Skin epidermis (tissue), 12 donors: ENCODE measurements around the gene FGF12.

ENCODE experiments used
- H3K27ac ChIP-seq, 21 experiments: fragments of 200-600 bp; sonication (generic) in 11 of 21; one replicate each; pipeline ENCODE4 v1.5.0; 2020; ENCODE audit warnings: mild to moderate bottlenecking in 3 of 21, inconsistent platforms in 2 of 21, moderate library complexity in 2 of 21
- H3K4me3 ChIP-seq, 7 experiments: fragments of 200-600 bp; sonication (generic) in 2 of 7; one replicate each; pipeline ENCODE4 v1.5.0; 2020; ENCODE audit warnings: inconsistent platforms in 2 of 7, mild to moderate bottlenecking in 2 of 7, moderate library complexity in 1 of 7

The FGF12 gene

GRCh38 chr3:192239956-192240355, 487.4 kb downstream of the FGF12 start:
- no peak overlapping the region for H3K4me3 ChIP-seq

DNA sequence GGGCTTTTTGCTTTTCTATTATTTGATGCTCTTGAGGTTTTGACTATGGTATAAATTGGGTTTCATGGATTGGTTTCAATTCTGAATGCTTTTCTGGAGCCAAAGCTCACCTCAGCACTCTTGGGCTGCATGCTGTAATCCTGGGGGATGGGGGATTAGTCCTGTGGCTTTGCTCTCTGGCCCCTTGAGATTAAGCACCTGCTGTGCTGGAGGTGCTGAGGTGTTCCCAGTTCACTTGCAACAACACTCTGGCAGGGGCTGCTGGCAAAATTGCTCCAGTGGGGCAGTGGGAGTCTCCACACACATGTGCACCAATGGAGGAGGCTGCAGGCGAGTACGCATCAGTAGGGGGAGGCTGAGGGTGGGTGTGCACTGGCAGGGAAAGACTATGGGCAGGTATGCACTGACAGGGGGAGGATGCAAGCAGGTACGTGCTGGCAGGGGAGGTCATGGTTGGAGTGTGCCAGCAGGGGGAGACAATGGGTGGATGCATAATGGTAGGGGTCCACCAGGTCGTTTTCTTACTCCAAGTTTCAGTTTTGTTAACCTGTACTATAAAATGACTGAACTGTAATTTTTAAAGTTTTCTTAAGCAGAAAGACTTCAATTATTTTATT, 489.2 kb downstream of the FGF12 start:
- H3K4me3 ChIP-seq: no peak overlapping the region
- no peak overlapping the region for H3K27ac ChIP-seq

More at GRCh38 chr3:192239956-192240355, 487.4 kb downstream of the FGF12 start:
- no peak overlapping the region for H3K27ac ChIP-seq

GRCh38 chr3:192229866-192230265, 497.5 kb downstream of the FGF12 start:
- no peak overlapping the region for H3K27ac ChIP-seq
- H3K4me3 ChIP-seq: no peak overlapping the region

- Histone ChIP-seq H3K27ac (no peak overlapping the region), H3K4me3 (no peak overlapping the region)
Observed at GRCh38 chr3:192224634-192225155, 502.6 kb downstream of the FGF12 start.

GRCh38 chr3:192223815-192224214, 503.5 kb downstream of the FGF12 start:
- no peak overlapping the region for H3K27ac ChIP-seq

DNA sequence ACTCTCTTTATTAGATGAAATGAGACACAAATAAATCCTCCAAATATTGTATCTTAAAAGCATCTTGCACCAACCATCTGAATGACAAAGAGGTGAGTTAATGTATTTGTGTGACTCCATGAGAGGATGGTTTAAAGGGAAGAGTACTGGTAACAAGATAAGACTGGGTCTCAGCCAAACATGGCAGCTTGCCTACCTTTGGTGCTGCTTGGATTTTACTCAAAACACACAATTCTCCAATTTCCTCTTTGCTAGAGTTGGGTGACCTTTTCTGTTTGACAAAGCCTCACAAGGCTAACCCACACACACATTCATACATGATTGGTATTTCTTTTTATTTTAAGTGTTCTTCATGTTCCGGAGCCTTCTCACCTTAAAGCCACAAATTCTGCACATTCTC, 506.4 kb downstream of the FGF12 start:
- Histone ChIP-seq H3K27ac (no peak overlapping the region), H3K4me3 (no peak overlapping the region)

More at GRCh38 chr3:192223815-192224214, 503.5 kb downstream of the FGF12 start:
- no peak overlapping the region for H3K4me3 ChIP-seq

DNA sequence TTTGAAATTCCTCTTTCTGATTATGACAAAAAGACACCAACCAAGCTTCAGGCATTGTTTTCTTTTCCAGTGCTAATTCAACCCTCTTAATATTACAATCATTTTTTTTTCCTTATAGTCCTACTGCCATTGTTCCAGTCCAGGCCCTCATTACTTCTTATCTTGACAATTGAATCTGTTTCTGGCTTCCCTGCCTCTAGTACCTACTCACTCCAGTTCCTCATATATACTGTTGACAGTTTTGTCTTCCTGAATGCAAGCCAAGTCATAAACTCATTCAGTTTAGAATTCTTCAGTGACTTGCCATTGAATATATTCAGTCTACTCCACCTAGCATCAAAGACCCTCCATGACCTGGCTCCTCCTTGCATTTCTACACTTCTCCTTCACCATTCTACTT, 507.4 kb downstream of the FGF12 start:
- no peak overlapping the region for H3K4me3 ChIP-seq
- no peak overlapping the region for H3K27ac ChIP-seq

- Histone ChIP-seq H3K4me3 (no peak overlapping the region), H3K27ac (no peak overlapping the region)
Observed at GRCh38 chr3:192216067-192216466, 511.3 kb downstream of the FGF12 start.

DNA sequence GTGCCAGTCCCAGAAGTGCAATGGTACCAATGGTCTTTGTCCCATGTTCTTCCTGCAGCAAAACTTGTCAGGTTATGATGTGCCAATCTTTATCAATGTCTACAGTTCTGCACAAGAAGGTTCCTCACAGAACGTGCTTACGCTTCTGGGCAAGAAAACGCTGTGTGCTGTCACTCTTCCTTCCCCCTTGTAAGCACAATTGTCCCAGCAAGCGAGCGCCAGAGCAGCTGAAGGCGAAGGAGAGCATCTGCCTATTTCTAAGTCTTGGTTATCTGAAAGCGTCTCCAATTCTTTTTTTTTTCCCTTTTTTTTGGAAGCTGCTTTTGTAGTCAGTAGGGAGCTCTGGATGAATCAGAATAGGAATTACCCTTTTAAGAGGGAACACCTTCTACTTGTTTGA, 514.4 kb downstream of the FGF12 start:
- Histone ChIP-seq H3K27ac (no peak overlapping the region), H3K4me3 (no peak overlapping the region)

DNA sequence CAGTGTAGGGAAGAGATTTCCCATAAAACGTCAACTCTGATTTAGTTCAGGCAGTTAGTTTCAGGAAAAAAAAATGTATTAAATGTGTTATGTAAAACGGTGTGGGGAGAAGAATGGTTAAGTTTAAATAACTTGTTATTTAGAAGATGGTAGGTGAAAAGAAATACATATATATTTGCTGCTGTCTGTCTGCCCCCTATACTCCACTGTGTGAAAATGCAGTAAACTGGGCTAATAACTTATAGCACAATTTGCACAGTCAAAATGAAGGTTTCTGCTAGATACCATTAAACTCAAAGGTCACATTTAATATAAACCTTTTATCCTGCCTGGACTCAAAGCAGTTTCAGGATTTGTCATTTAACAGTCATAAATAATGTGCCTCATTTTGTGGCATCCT, 515.0 kb downstream of the FGF12 start:
- Histone ChIP-seq H3K27ac (no peak overlapping the region), H3K4me3 (no peak overlapping the region)

GRCh38 chr3:192207651-192208050, 519.7 kb downstream of the FGF12 start:
- no peak overlapping the region for H3K27ac ChIP-seq
- no peak overlapping the region for H3K4me3 ChIP-seq

GRCh38 chr3:192207239-192207638, 520.1 kb downstream of the FGF12 start:
- Histone ChIP-seq H3K4me3 (no peak overlapping the region), H3K27ac (no peak overlapping the region)

DNA sequence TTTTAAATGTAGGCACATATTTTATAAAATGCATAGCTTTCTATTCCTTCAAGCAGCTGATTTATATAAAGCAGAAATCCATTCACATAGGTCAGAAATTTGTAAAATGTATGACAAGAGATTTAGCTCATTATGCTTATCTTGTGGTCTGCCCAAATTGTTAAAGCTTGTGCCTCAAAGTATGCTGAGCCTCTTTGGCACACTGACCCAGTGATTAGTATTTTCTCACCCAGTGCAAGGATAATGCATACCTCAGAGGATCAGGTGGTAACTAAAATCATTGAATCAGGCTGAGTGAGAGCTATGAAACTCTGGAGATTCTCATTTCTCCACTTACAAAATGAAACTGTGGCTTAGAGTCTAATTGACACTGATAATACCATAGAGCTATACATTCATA, 533.3 kb downstream of the FGF12 start:
- no peak overlapping the region for H3K4me3 ChIP-seq

DNA sequence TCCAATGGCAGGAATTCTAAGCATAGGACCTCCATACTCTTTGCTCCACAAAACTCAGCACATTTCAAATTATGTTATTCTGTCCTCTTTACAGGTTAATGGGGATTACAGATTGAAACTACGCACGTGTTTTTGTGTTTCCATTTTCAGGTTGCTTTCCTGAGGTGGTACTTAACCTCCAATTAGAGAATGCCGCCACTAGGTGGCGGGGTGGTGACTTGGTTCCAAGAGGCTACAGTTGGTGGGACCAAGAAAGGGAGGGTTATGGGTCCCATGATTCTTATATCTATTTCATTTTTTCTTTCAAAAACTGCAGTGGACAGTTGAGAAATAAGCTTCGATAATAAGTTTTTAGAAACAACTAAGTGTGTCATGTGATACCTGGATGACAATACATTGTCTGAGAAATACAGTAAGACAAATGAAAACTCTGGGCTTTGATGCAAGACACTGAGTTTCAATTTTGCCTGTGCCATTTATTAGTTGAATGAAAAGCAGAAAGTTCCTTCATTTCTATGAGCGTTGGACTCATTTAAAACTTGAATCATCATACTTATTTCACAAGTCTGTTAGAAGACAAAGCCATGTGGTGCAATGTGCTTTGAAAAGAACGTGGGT, 539.0 kb downstream of the FGF12 start:
- no peak overlapping the region for H3K27ac ChIP-seq
- no peak overlapping the region for H3K4me3 ChIP-seq

More for the DNA sequence above, 533.3 kb downstream of the FGF12 start:
- no peak overlapping the region for H3K27ac ChIP-seq

- Histone ChIP-seq H3K4me3 (no peak overlapping the region), H3K27ac (no peak overlapping the region)
Observed at GRCh38 chr3:192187485-192188051, 539.8 kb downstream of the FGF12 start.

DNA sequence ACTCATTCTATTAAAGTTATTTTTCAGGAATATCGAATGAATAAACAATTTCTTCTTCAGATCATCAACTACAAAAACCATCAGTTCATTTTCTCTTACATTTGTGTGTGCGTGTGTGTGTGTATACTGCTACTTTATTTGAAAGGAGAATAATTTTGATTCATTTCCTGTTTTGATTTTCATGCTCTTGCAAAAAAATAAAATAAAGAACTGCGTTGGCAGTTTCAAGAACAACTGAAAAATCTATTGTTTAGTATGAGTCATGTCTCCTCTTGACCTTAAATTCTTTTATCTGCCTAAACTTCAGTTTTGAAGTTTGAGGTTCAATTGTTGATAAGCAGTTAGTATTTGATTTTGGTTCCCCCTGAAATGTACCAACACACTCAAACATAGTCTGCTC, 540.8 kb downstream of the FGF12 start:
- H3K4me3 ChIP-seq: no peak overlapping the region

DNA sequence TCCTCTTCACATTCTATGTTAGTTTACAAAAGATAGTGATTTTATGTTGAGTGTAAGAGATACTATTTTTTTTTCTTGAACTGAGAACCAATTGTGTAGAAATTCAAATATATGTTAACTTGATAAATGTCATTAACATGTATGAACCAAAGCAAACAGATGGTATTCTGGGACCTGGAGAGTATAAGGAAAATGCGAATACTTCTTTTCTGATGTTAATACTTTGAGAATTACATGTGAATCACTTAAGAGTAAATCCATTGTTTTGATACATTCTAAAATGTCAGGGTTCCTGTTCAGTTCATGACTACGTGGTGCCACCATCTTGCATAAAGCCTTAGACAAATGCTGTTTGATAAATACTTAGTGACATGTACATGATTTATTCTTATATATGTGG, 541.3 kb downstream of the FGF12 start:
- H3K4me3 ChIP-seq: no peak overlapping the region
- no peak overlapping the region for H3K27ac ChIP-seq

More for the DNA sequence above, 540.8 kb downstream of the FGF12 start:
- no peak overlapping the region for H3K27ac ChIP-seq

GRCh38 chr3:192183109-192183508, 544.2 kb downstream of the FGF12 start:
- H3K27ac ChIP-seq: no peak overlapping the region

DNA sequence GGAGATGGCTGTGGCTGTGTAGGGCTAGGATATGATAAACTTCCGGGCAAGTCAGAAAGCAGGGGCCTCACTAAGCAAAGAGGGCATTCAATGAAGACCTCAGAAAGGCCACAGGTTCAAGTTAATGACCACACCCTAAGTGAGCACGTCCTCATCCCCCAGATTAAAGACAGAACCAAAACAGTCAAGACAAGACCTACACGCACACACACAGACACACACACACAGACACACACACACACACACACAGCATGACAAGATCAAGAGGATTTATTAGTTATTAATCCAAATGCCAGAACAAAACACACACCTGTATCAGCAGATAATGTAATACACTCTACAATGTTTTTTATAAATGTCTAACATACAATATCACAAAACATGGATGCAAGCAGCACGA, 546.2 kb downstream of the FGF12 start:
- no peak overlapping the region for H3K4me3 ChIP-seq
- no peak overlapping the region for H3K27ac ChIP-seq

More at GRCh38 chr3:192183109-192183508, 544.2 kb downstream of the FGF12 start:
- H3K4me3 ChIP-seq: no peak overlapping the region

- Histone ChIP-seq H3K4me3 (no peak overlapping the region), H3K27ac (no peak overlapping the region)
Observed at GRCh38 chr3:192177383-192177782, 550.0 kb downstream of the FGF12 start.

DNA sequence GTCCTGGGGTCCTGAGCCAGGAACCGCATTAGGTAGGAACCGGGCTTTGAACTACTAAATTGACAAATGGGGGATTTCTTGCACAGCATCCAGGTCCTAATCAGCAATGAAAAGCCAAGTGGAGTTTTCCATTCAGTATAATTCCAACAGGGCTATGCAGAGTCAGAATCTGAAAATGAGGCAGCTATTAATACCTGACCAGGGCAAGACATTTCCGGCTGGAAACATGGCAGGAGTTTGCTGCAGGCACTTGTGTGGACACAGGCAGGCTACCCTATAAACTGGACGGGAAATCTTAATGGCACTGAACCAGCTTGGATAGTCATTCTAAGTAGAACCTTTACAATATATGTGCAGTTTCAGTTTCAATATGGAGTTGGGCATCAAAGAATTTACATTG, 553.1 kb downstream of the FGF12 start:
- H3K4me3 ChIP-seq: no peak overlapping the region
- H3K27ac ChIP-seq: no peak overlapping the region
